Middle frontal gyrus (tissue), 1 donor: ENCODE data around the gene SSB.
"Not testable (repeated sequence)": the region's sequence is repeated elsewhere in the genome, so short reads cannot be mapped to it uniquely, and the experiment has no call there.

Source experiments
- DNase-seq: peaks from one replicate; pipeline ENCODE4 v3.0.0-alpha.2; 2015; ENCODE audit warnings: low spot score; ENCODE audit errors: extremely low spot score

The SSB gene

GRCh38 chr2:169828141-169828811 is 29.6 kb downstream of the SSB start:
- DNase-seq = no peak

DNA sequence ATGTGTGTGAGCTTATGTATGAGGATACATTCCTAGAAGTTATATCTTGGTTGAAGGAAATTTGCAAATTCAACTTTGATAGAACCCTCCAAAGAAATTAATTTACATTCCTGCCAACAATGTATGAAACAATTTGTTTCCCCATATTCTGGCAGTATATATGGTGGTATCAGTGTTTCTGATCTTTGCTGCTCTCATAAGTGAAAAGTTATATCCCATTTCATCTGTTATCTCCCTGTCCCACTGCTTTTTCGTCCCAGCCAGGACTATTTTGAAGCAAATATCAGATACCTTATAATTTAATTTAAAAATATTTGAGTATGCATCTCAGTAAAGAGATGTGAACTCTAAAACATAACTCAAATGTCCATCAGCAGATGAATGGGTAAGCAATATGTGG is 35.7 kb downstream of the SSB start:
- DNase-seq = no peak

DNA sequence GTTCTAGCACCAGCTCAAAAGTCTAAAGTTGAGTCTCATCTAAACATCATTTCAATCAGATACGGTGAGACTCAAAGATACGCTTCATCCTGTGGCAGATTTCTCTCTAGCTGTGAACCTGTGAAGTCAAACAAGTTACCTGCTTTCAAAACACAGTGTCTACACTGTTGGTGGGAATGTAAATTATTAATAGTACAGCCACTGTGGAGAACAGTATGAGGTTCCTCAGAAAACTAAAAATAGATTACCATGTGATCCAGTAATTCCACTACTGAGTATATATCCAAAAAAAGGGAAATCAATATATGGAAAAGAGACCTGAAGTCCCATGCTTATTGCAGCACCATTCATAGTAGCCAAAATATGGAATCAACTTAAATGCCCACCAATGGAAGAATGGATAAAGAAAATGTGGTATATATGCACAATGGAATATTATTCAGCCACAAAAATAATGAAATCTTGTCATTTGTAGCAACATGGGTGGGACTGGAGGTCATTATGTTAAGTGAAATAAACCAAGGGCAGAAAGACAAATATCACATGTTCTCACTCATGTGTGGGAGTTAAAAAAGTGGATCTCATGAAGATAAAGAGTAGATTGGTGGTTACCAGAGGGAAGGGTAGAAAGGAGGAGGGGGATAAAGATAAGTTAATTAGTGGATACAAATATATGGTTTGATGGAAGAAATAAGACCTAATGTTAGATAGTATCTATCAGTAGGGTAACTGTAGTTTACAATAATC is 40.2 kb downstream of the SSB start:
- DNase-seq = no peak

GRCh38 chr2:169839954-169840746 is 41.5 kb downstream of the SSB start:
- DNase-seq = no peak

DNA sequence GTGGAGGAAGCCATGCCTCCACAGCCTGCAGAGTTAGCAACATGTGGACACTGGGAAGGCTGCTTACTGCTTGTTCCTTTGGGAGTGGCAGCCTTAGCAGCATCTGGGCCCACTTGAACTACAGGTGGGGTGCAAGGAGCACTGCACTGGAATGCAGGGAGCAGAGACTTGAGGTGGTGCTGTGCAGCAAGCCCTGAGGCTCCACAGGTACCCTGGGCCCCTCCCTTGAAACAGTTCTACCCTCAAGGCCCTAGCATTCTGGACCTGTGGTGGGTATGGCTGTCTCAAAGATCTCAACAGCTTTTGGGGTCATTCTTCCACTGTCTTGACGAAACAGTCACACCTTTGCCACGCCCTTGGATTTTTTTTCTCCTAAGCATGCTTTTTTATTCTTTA is 42.1 kb downstream of the SSB start:
- DNase-seq = no peak

DNA sequence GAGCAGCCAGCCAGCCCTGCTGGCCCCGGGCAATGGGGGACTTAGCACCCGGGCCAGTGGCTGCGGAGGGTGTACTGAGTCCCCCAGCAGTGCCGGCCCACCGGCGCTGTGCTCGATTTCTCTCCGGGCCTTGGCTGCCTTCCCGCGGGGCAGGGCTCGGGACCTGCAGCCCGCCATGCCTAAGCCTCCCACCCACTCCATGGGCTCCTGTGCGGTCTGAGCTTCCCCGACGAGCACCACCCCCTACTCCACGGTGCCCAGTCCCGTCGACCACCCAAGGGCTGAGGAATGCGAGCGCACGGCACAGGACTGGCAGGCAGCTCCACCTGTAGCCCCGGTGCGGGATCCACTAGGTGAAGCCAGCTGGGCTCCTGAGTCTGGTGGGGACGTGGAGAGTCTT is 43.0 kb downstream of the SSB start:
- DNase-seq = not testable (repeated sequence)

DNA sequence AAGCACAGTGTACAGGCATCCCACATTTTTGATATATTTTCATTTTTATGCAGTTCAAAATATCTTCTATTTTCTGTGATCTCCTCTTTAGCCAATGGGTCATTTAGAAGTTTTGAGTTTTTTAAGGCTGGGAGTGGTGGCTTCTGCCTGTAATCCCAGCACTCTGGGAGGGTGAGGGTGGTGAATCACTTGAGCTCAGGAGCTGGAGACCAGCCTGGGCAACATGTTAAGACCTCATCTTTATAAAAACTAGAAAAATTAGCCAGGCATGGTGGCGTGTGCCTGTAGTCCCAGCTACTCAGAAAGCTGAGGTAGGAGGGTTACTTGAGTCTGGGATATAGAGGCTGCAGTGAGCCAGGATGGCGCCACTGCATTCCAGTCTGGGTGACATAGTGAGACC is 46.3 kb downstream of the SSB start:
- DNase-seq = no peak

DNA sequence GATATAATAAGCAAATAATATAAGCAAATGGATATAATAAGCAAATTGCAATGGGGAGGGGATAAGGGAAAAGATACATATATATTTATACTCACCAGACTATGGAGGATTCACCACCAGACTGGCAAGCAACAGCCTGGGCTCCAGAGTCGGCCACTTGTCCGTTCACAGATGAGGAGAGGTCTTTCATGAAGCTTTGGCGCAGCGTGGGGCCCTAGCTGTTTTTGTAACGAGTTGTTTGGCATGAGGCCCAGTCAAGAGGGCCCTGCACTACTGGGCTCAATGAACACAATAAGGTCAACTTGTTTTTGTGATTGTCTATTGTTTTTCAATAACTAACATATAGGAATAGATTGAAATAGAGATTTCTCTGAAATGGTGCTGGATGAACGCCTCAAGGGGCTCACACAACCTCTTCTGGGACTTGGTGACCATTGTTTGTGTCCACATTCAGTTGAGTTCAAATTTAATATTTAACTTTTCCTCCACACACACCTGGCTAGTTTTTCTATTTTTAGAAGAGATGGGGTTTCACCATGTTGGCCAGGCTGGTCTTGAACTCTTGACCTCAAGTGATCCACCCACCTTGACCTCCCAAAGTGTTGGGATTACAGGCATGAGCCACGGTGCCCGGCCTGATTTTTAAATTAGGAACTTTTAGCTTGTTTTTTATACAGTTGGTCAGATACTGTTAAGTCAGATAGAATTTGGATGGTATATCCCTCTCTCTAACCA is 50.5 kb downstream of the SSB start:
- DNase-seq = not testable (repeated sequence)

- no peak for DNase-seq
These were observed 51.0 kb downstream of the SSB start for GRCh38 chr2:169849710-169850109.

DNA sequence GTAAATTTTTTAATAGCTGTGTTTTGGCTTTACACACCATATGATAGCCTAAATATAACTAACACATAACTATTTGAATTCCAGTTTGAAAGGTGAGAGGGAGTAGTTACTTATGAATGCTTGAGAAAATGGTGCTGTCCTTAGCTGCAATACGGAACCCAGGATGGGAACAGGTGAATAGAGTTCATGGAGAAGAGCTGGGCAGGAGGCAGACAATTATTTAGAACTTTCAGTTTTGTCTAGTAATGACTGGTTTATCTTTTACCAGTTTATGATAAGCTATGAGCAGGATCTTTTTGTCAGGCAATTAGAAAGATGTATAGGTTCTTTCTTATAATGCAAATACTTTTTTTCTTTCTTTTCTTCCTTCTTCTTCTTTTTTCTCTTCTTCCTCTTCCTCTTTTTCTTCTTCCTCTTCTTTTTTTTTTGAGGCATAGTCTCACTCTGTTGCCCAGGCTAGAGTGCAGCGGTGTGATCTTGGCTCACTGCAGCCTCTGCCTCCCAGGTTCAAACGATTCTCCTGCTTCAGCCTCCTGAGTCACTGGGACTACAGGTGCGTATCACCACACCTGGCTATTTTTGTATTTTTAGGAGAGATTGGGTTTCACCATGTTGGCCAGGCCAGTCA is 54.5 kb downstream of the SSB start:
- no peak for DNase-seq

- not testable (repeated sequence) for DNase-seq
These were observed 56.9 kb downstream of the SSB start for GRCh38 chr2:169855281-169856258.

DNA sequence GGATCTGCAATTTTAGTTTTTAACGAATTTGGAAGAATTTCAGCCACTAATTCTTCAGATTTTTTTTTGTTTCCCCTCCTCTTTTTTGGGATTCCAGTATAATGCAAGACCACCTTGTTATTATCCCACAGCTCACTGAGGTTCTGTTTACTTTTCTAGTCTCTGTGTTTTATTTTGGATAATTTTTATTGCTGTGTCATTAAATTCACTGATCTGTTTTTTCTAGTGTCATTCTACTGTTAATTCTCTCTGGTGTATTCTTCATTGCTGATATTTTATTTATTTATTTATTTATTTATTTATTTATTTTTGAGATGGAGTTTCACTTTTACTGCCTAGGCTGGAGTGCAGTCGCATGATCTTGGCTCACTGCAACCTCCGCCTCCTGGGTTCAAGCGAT is 60.8 kb downstream of the SSB start:
- no peak for DNase-seq

GRCh38 chr2:169860149-169860548 is 61.5 kb downstream of the SSB start:
- DNase-seq = no peak
